ENCODE measurements around the gene NEK8.

NEK8 gene

GRCh38 chr17:28728364-28729200, at the start of gene NEK8:
TSS of gene NEK8 (plus strand) at chr17:28728788. CDS start at chr17:28728814, 26 bp downstream.
- H3K4me3 ChIP-seq (ENCODE audit: low read depth in 1 of 5, low read length in 5 of 5) = peak within 1 kb of the TSS; percentile 79 to 99 (median 91)
- H3K9ac ChIP-seq (ENCODE audit: low read length in 5 of 5) = peak within 1 kb of the TSS; percentile 41 to 95 (median 87)
- no peaks in the 10 kb centered on the region for H3K27me3 ChIP-seq (ENCODE audit: control insufficient read depth in 5 of 5, insufficient read depth in 4 of 5, low read length in 5 of 5)
- H3K27ac ChIP-seq (ENCODE audit: low read depth, low read length) = peak within 1 kb of the TSS; percentile 86
- no peaks in the 10 kb centered on the region for H3K9me3 ChIP-seq (ENCODE audit: control insufficient read depth in 5 of 5, low read length in 5 of 5)
- peaks cover 5 to 43% (median 36%) of the 10 kb centered on the region in 5 donors for H3K4me1 ChIP-seq (ENCODE audit: control insufficient read depth in 5 of 5, insufficient read depth in 5 of 5, low read length in 5 of 5)
- peaks cover 4 to 12% (median 11%) of the 10 kb centered on the region in 5 donors for H3K36me3 ChIP-seq (ENCODE audit: control insufficient read depth in 5 of 5, insufficient read depth in 5 of 5, low read length in 5 of 5)

- Histone ChIP-seq H3K27ac (ENCODE audit: low read depth, low read length) (no peak overlapping the region), H3K27me3 (ENCODE audit: control insufficient read depth in 5 of 5, insufficient read depth in 4 of 5, low read length in 5 of 5) (no peaks in the 10 kb centered on the region), H3K9ac (ENCODE audit: low read length in 5 of 5) (no peak overlapping the region), H3K4me1 (ENCODE audit: control insufficient read depth in 5 of 5, insufficient read depth in 5 of 5, low read length in 5 of 5) (no peaks in the 10 kb centered on the region), H3K9me3 (ENCODE audit: control insufficient read depth in 5 of 5, low read length in 5 of 5) (no peaks in the 10 kb centered on the region), H3K4me3 (ENCODE audit: low read depth in 1 of 5, low read length in 5 of 5) (no peak overlapping the region), H3K36me3 (ENCODE audit: control insufficient read depth in 5 of 5, insufficient read depth in 5 of 5, low read length in 5 of 5) (peaks cover 24 to 98% (median 92%) of the 10 kb centered on the region in 5 donors)
These were observed 45.9 kb upstream of the NEK8 start for GRCh38 chr17:28682655-28683054.

GRCh38 chr17:28684963-28685362, 43.6 kb upstream of the NEK8 start:
- no peaks in the 10 kb centered on the region for H3K9me3 ChIP-seq (ENCODE audit: control insufficient read depth in 5 of 5, low read length in 5 of 5)
- peak overlapping the region in 1 of 5 donors; percentile 13 for H3K9ac ChIP-seq (ENCODE audit: low read length in 5 of 5)
- no peaks in the 10 kb centered on the region for H3K4me1 ChIP-seq (ENCODE audit: control insufficient read depth in 5 of 5, insufficient read depth in 5 of 5, low read length in 5 of 5)
- H3K36me3 ChIP-seq (ENCODE audit: control insufficient read depth in 5 of 5, insufficient read depth in 5 of 5, low read length in 5 of 5) = peaks cover 32 to 99% (median 94%) of the 10 kb centered on the region in 5 donors
- H3K4me3 ChIP-seq (ENCODE audit: low read depth in 1 of 5, low read length in 5 of 5) = no peak overlapping the region
- no peaks in the 10 kb centered on the region for H3K27me3 ChIP-seq (ENCODE audit: control insufficient read depth in 5 of 5, insufficient read depth in 4 of 5, low read length in 5 of 5)
- H3K27ac ChIP-seq (ENCODE audit: low read depth, low read length) = no peak overlapping the region

GRCh38 chr17:28685366-28685765, 43.2 kb upstream of the NEK8 start:
- H3K36me3 ChIP-seq (ENCODE audit: control insufficient read depth in 5 of 5, insufficient read depth in 5 of 5, low read length in 5 of 5) = peaks cover 35 to 99% (median 97%) of the 10 kb centered on the region in 5 donors
- no peaks in the 10 kb centered on the region for H3K4me1 ChIP-seq (ENCODE audit: control insufficient read depth in 5 of 5, insufficient read depth in 5 of 5, low read length in 5 of 5)
- H3K4me3 ChIP-seq (ENCODE audit: low read depth in 1 of 5, low read length in 5 of 5) = no peak overlapping the region
- no peaks in the 10 kb centered on the region for H3K9me3 ChIP-seq (ENCODE audit: control insufficient read depth in 5 of 5, low read length in 5 of 5)
- no peaks in the 10 kb centered on the region for H3K27me3 ChIP-seq (ENCODE audit: control insufficient read depth in 5 of 5, insufficient read depth in 4 of 5, low read length in 5 of 5)
- H3K27ac ChIP-seq (ENCODE audit: low read depth, low read length) = no peak overlapping the region
- H3K9ac ChIP-seq (ENCODE audit: low read length in 5 of 5) = peak overlapping the region in 1 of 5 donors; percentile 13

GRCh38 chr17:28686296-28686695, 42.3 kb upstream of the NEK8 start:
- Histone ChIP-seq H3K4me3 (ENCODE audit: low read depth in 1 of 5, low read length in 5 of 5) (no peak overlapping the region), H3K27me3 (ENCODE audit: control insufficient read depth in 5 of 5, insufficient read depth in 4 of 5, low read length in 5 of 5) (no peaks in the 10 kb centered on the region), H3K9me3 (ENCODE audit: control insufficient read depth in 5 of 5, low read length in 5 of 5) (no peaks in the 10 kb centered on the region), H3K27ac (ENCODE audit: low read depth, low read length) (no peak overlapping the region), H3K4me1 (ENCODE audit: control insufficient read depth in 5 of 5, insufficient read depth in 5 of 5, low read length in 5 of 5) (no peaks in the 10 kb centered on the region), H3K36me3 (ENCODE audit: control insufficient read depth in 5 of 5, insufficient read depth in 5 of 5, low read length in 5 of 5) (peaks cover 33 to 99% (median 97%) of the 10 kb centered on the region in 5 donors), H3K9ac (ENCODE audit: low read length in 5 of 5) (no peak overlapping the region)

DNA sequence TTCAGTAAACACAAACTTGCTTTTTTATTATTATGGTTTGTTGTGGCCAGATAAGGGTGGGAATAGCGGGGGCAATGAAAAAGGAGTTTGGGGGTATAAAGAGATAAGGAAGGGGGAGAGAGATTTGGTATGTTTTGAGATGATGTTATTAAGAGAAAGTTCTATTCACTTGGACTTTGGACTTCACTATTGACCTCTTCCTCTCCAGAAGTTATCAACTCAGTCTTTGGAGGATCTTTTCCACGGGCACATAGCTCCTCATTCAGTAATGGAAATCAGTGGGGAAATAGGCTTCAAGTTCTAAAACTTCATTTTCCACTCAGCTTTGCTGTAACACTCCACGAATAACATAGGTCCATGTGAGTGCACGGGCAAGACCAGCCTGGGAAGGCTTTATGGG, 40.1 kb upstream of the NEK8 start:
- Histone ChIP-seq H3K4me1 (ENCODE audit: control insufficient read depth in 5 of 5, insufficient read depth in 5 of 5, low read length in 5 of 5) (no peaks in the 10 kb centered on the region), H3K36me3 (ENCODE audit: control insufficient read depth in 5 of 5, insufficient read depth in 5 of 5, low read length in 5 of 5) (peaks cover 30 to 94% (median 85%) of the 10 kb centered on the region in 5 donors)

GRCh38 chr17:28689011-28689410, 39.6 kb upstream of the NEK8 start:
- H3K9me3 ChIP-seq (ENCODE audit: control insufficient read depth in 5 of 5, low read length in 5 of 5) = no peaks in the 10 kb centered on the region

More for the DNA sequence above, 40.1 kb upstream of the NEK8 start:
- Histone ChIP-seq H3K27ac (ENCODE audit: low read depth, low read length) (no peak overlapping the region), H3K9ac (ENCODE audit: low read length in 5 of 5) (no peak overlapping the region), H3K4me3 (ENCODE audit: low read depth in 1 of 5, low read length in 5 of 5) (no peak overlapping the region), H3K27me3 (ENCODE audit: control insufficient read depth in 5 of 5, insufficient read depth in 4 of 5, low read length in 5 of 5) (no peaks in the 10 kb centered on the region), H3K9me3 (ENCODE audit: control insufficient read depth in 5 of 5, low read length in 5 of 5) (no peaks in the 10 kb centered on the region)

DNA sequence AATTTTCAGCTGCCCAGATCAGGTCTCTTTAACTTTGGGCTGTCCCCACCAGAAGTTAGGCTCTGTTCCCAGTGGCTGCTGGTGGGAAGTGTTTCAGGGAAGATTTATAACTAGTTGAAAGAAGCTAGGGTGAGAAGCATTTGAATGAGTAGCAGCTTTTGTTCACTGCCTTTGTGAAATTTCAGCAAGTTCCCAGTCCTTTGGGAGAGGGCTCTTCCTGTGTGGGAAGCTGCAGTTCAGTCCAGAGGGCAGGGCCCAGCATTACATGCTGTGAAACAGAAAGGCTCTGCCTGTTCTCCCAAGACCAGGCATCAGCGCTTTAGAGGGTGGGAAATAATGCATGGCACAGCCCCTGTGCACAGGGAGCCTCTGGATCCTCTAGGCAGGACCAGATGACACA, 34.7 kb upstream of the NEK8 start:
- Histone ChIP-seq H3K36me3 (ENCODE audit: control insufficient read depth in 5 of 5, insufficient read depth in 5 of 5, low read length in 5 of 5) (peaks cover 18 to 96% (median 87%) of the 10 kb centered on the region in 5 donors), H3K9ac (ENCODE audit: low read length in 5 of 5) (no peak overlapping the region), H3K27me3 (ENCODE audit: control insufficient read depth in 5 of 5, insufficient read depth in 4 of 5, low read length in 5 of 5) (no peaks in the 10 kb centered on the region), H3K9me3 (ENCODE audit: control insufficient read depth in 5 of 5, low read length in 5 of 5) (no peaks in the 10 kb centered on the region), H3K4me1 (ENCODE audit: control insufficient read depth in 5 of 5, insufficient read depth in 5 of 5, low read length in 5 of 5) (peaks cover 0 to 3% (median 0%) of the 10 kb centered on the region in 5 donors), H3K4me3 (ENCODE audit: low read depth in 1 of 5, low read length in 5 of 5) (no peak overlapping the region), H3K27ac (ENCODE audit: low read depth, low read length) (no peak overlapping the region)

More at GRCh38 chr17:28689011-28689410, 39.6 kb upstream of the NEK8 start:
- H3K27ac ChIP-seq (ENCODE audit: low read depth, low read length) = no peak overlapping the region
- H3K36me3 ChIP-seq (ENCODE audit: control insufficient read depth in 5 of 5, insufficient read depth in 5 of 5, low read length in 5 of 5) = peaks cover 30 to 95% (median 85%) of the 10 kb centered on the region in 5 donors
- H3K4me3 ChIP-seq (ENCODE audit: low read depth in 1 of 5, low read length in 5 of 5) = no peak overlapping the region
- H3K4me1 ChIP-seq (ENCODE audit: control insufficient read depth in 5 of 5, insufficient read depth in 5 of 5, low read length in 5 of 5) = peaks cover 0 to 2% (median 0%) of the 10 kb centered on the region in 5 donors
- H3K9ac ChIP-seq (ENCODE audit: low read length in 5 of 5) = no peak overlapping the region
- no peaks in the 10 kb centered on the region for H3K27me3 ChIP-seq (ENCODE audit: control insufficient read depth in 5 of 5, insufficient read depth in 4 of 5, low read length in 5 of 5)

GRCh38 chr17:28698253-28698941, 30.2 kb upstream of the NEK8 start:
- H3K9ac ChIP-seq (ENCODE audit: low read length in 5 of 5) = no peak overlapping the region
- H3K4me3 ChIP-seq (ENCODE audit: low read depth in 1 of 5, low read length in 5 of 5) = no peak overlapping the region
- H3K27ac ChIP-seq (ENCODE audit: low read depth, low read length) = no peak overlapping the region
- peaks cover 8 to 100% (median 100%) of the 10 kb centered on the region in 5 donors for H3K36me3 ChIP-seq (ENCODE audit: control insufficient read depth in 5 of 5, insufficient read depth in 5 of 5, low read length in 5 of 5)
- peaks cover 0 to 3% (median 0%) of the 10 kb centered on the region in 5 donors for H3K4me1 ChIP-seq (ENCODE audit: control insufficient read depth in 5 of 5, insufficient read depth in 5 of 5, low read length in 5 of 5)
- H3K27me3 ChIP-seq (ENCODE audit: control insufficient read depth in 5 of 5, insufficient read depth in 4 of 5, low read length in 5 of 5) = no peaks in the 10 kb centered on the region
- no peaks in the 10 kb centered on the region for H3K9me3 ChIP-seq (ENCODE audit: control insufficient read depth in 5 of 5, low read length in 5 of 5)

GRCh38 chr17:28700278-28700677, 28.3 kb upstream of the NEK8 start:
- Histone ChIP-seq H3K27me3 (ENCODE audit: control insufficient read depth in 5 of 5, insufficient read depth in 4 of 5, low read length in 5 of 5) (no peaks in the 10 kb centered on the region), H3K4me1 (ENCODE audit: control insufficient read depth in 5 of 5, insufficient read depth in 5 of 5, low read length in 5 of 5) (peaks cover 0 to 3% (median 0%) of the 10 kb centered on the region in 5 donors), H3K9ac (ENCODE audit: low read length in 5 of 5) (no peak overlapping the region), H3K36me3 (ENCODE audit: control insufficient read depth in 5 of 5, insufficient read depth in 5 of 5, low read length in 5 of 5) (peaks cover 3 to 99% (median 92%) of the 10 kb centered on the region in 5 donors), H3K9me3 (ENCODE audit: control insufficient read depth in 5 of 5, low read length in 5 of 5) (no peaks in the 10 kb centered on the region), H3K4me3 (ENCODE audit: low read depth in 1 of 5, low read length in 5 of 5) (no peak overlapping the region), H3K27ac (ENCODE audit: low read depth, low read length) (no peak overlapping the region)

Measured in subcutaneous abdominal adipose tissue (tissue), 5 donors.